Stomach smooth muscle (tissue), 2 donors: ENCODE results near the gene ARHGEF11.

Experiments
- H3K27ac ChIP-seq: one replicate; pipeline ENCODE4 v1.7.0; 2013; ENCODE audit warnings: mild to moderate bottlenecking, low read length, inconsistent platforms
- H3K27me3 ChIP-seq, 2 donors: one replicate each; pipeline ENCODE4 v1.7.0; 2013; ENCODE audit warnings: low read length in 2 of 2; ENCODE audit not compliant: insufficient read depth in 2 of 2, control insufficient read depth in 1 of 2
- H3K36me3 ChIP-seq, 2 donors: one replicate each; pipeline ENCODE4 v1.7.0; 2013; ENCODE audit warnings: low read length in 2 of 2; ENCODE audit not compliant: control insufficient read depth in 2 of 2, insufficient read depth in 2 of 2
- H3K4me1 ChIP-seq: one replicate; pipeline ENCODE4 v1.7.0; 2013; ENCODE audit warnings: low read length; ENCODE audit not compliant: control insufficient read depth, insufficient read depth
- H3K4me3 ChIP-seq, 2 donors: one replicate each; pipeline ENCODE4 v1.7.0; 2013; ENCODE audit warnings: low read length in 2 of 2
- H3K9ac ChIP-seq, 2 donors: one replicate each; pipeline ENCODE4 v1.7.0; 2013; ENCODE audit warnings: low read length in 2 of 2, mild to moderate bottlenecking in 1 of 2
- H3K9me3 ChIP-seq, 2 donors: one replicate each; pipeline ENCODE4 v1.7.0; 2013; ENCODE audit warnings: low read length in 2 of 2; ENCODE audit not compliant: control insufficient read depth in 2 of 2
- donor health status: healthy.
- donor health status: Pancreatic carcinoma.

Gene ARHGEF11, protein sequence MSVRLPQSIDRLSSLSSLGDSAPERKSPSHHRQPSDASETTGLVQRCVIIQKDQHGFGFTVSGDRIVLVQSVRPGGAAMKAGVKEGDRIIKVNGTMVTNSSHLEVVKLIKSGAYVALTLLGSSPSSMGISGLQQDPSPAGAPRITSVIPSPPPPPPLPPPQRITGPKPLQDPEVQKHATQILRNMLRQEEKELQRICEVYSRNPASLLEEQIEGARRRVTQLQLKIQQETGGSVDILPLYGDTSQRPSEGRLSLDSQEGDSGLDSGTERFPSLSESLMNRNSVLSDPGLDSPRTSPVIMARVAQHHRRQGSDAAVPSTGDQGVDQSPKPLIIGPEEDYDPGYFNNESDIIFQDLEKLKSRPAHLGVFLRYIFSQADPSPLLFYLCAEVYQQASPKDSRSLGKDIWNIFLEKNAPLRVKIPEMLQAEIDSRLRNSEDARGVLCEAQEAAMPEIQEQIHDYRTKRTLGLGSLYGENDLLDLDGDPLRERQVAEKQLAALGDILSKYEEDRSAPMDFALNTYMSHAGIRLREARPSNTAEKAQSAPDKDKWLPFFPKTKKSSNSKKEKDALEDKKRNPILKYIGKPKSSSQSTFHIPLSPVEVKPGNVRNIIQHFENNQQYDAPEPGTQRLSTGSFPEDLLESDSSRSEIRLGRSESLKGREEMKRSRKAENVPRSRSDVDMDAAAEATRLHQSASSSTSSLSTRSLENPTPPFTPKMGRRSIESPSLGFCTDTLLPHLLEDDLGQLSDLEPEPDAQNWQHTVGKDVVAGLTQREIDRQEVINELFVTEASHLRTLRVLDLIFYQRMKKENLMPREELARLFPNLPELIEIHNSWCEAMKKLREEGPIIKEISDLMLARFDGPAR (N-terminal part only)

DNA sequence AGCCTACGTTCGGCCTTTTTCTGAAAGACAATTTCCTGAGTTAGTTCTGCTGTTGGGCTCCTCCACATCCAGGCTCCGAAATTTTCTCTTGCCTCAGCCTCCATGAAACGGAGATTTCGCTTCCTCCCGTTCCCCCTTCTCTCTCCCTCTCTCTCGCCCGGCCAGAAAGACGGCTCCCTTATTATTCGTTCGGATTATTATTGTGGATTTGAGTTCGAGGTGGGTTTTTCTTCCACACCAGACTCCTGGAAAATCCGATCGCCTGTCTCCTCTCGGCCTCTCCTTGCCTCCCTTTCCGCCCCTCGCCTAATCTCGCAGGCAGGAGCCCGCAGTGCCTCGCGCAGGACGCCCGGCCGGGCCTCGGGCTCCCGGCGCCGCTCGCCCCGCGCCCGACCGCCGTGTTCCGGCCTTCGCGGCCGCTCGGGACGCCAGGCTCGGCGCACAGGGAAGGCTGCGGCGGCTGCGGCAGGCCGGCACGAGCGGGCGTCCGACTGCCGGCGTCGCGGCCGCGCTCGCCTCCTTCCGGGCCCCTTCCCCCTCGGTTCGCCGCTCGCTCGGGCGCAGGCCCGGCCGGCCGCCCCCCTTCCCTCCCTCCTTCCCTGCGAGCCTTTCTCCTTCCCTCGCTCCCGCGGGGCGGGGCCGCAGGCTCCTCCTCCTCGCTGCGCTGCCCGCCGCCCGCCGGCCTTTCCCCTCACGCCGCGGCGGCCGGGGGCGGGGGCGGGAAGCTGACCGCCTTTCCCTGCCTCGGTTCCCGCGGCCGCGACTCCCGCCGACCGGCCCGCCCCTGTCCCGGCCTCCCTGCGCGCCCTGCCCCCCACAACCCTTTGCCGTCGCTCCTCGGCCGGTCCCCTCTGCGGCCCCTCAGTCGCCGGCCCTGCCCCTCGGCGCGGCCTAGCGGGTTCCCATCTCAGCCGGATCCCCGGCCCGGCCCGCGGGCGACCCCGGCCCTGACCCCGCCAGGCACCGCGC lies at the start of gene ARHGEF11:
ARHGEF11 (minus strand) TSS at position 493 of the 969 bp plus-strand sequence. CDS start 1,412 bp downstream, outside the sequence.
- Histone ChIP-seq H3K36me3 (no peaks in the 10 kb centered on the region), H3K9me3 (no peaks in the 10 kb centered on the region), H3K27me3 (no peaks in the 10 kb centered on the region), H3K4me1 (peaks cover 32% of the 10 kb centered on the region), H3K27ac (peak within 1 kb of the TSS; percentile 86), H3K4me3 (peak within 1 kb of the TSS; percentile 83 to 95), H3K9ac (peak within 1 kb of the TSS; percentile 93 to 94)

DNA sequence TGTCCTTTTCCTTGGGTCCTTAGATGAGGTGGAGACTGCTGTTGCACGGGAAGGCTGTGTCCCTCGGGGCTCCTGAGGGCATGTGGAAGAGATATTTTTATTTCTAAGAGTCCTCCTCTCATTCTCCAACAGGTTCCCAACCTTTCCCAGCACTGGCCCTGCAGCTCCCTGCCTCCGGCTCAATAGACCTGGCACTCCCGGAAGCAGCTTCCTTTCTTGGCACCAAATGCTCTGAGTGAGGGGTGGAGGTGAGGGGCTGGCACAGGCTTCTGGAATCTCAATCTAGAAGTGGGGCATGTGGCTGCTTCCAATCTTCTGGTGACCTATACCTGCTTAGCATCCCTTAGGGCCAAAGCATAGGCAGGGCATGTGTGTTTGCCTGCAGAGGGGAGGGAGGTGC lies 49.5 kb upstream of the ARHGEF11 start:
- Histone ChIP-seq H3K4me1 (peaks cover 5% of the 10 kb centered on the region), H3K4me3 (no peak overlapping the region)

DNA sequence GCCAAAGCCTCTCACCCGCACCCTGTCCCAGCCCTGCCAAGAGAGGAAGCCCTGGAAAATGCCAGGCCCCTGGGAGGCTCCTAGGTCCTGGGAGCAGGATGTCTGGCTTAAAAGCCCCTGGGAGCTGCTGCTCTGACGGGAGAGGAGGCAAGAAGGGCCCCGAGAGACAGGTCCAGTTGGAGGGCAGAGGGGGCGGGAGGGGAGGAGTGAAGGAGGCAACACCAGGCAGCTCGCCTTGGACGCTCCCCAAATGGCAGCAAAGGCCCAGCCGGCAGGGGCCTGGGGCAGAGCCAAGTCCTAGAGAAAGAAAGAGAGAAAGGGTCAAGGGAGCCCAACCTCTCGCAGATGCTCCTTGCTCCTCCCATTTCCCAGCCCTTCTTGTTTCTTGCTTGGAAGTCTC lies 47.3 kb upstream of the ARHGEF11 start:
- Histone ChIP-seq H3K27me3 (no peaks in the 10 kb centered on the region), H3K4me1 (peaks cover 5% of the 10 kb centered on the region), H3K9ac (no peak overlapping the region), H3K4me3 (no peak overlapping the region), H3K36me3 (no peaks in the 10 kb centered on the region), H3K9me3 (no peaks in the 10 kb centered on the region), H3K27ac (no peak overlapping the region)

More for the DNA sequence above, 49.5 kb upstream of the ARHGEF11 start:
- no peaks in the 10 kb centered on the region for H3K27me3 ChIP-seq
- H3K9ac ChIP-seq, result no peak overlapping the region
- H3K9me3 ChIP-seq, result no peaks in the 10 kb centered on the region
- H3K27ac ChIP-seq, result no peak overlapping the region
- H3K36me3 ChIP-seq, result no peaks in the 10 kb centered on the region

DNA sequence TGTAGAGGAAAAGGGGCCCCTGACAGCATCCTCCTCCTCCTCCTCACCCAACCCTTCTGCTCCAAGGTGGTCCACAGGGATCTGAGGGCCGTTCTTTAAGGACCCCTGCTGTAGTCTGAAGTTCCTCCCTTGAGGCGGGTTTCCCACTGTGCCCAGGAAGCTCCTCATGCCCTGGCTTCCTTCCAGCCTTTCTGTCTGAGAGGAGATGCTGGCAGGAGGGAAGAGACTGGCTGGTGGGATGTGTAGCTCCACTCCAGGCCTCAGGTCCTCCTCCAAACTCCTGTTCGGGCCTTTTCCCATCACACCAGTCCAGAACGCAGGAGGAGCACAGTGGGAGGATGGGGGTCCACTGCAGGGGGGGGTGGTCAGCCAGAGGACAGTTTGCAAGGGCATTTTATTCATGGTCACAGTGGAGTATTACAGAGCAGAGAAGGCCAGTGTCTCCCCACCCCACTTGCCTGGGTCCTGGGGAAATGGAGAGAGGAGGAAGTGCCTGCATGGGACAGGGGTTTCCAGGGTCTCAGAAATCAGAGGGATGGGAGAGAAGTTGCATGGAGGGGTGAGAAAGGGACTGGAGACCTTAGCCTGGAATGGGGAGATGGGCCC lies 46.2 kb upstream of the ARHGEF11 start:
- Histone ChIP-seq H3K9ac (no peak overlapping the region), H3K4me1 (peaks cover 5% of the 10 kb centered on the region), H3K27me3 (no peaks in the 10 kb centered on the region), H3K36me3 (no peaks in the 10 kb centered on the region), H3K9me3 (no peaks in the 10 kb centered on the region), H3K27ac (no peak overlapping the region), H3K4me3 (no peak overlapping the region)

DNA sequence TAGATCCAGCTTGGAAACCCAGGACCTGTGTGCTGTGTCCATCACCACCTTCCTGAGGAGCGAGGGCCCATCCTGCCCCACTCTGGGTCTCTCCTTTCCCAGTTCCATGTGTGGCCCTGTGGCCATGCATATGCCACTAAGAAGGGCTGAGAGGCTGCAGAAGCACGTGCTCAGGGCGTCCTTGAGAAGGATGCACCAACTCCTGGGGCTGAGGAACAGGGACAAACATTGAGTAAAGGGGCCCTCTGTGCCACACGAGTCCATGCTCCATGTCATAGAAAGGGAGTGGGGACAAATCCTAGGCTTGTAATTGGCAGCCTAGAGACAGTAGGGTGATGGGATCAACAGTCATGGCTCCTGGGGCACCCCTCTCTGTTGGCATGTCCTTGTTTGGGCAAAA lies 45.6 kb upstream of the ARHGEF11 start:
- Histone ChIP-seq H3K4me3 (no peak overlapping the region), H3K27me3 (no peaks in the 10 kb centered on the region), H3K36me3 (no peaks in the 10 kb centered on the region), H3K9ac (no peak overlapping the region), H3K4me1 (peaks cover 5% of the 10 kb centered on the region), H3K27ac (no peak overlapping the region), H3K9me3 (no peaks in the 10 kb centered on the region)

DNA sequence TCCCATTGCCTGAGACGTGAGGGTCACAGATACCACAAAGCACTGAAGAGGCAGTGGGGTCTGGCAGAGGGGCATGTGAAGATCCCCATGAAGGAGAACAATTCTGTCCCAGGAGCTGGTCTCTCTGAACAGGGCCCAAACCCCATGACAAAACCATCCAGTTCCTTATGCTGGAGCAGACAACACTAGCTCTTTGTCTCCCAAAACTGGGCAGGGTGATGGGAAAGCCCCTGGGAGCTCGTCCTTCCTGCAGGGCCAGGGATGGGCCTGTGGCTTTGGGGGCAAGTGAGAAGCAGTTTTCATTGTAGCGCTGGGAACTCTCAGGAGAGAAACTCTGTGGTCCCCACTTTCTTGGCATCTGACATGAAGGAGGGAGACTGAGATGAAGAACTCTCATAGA lies 45.2 kb upstream of the ARHGEF11 start:
- Histone ChIP-seq H3K4me1 (peaks cover 5% of the 10 kb centered on the region), H3K36me3 (no peaks in the 10 kb centered on the region), H3K4me3 (no peak overlapping the region), H3K27ac (no peak overlapping the region), H3K27me3 (no peaks in the 10 kb centered on the region), H3K9ac (no peak overlapping the region), H3K9me3 (no peaks in the 10 kb centered on the region)

DNA sequence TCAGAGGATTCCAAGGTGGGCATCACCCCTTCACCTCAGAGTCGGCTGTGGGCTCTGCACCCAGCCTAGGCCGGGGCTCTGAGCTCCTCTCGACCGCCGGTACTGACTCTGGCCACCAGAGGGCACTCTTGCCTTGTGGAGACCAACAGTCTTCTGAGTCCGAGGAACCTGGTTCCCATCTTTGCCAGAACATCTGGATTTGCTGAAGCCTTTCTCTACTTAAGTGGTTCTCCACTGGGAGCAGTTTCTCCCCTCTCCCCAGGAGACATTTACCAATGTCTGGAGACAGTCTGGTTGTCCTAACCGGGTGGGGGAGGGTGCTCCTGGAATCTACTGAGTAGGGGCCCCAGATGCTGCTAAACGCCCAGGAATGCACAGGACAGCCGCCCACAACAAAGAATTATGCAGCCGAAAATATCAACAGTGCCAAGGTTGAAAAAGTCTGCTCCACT lies 44.7 kb upstream of the ARHGEF11 start:
- H3K36me3 ChIP-seq, result no peaks in the 10 kb centered on the region
- H3K9ac ChIP-seq, result no peak overlapping the region
- no peak overlapping the region for H3K4me3 ChIP-seq
- H3K27me3 ChIP-seq, result no peaks in the 10 kb centered on the region
- H3K27ac ChIP-seq, result no peak overlapping the region
- peaks cover 5% of the 10 kb centered on the region for H3K4me1 ChIP-seq
- H3K9me3 ChIP-seq, result no peaks in the 10 kb centered on the region

DNA sequence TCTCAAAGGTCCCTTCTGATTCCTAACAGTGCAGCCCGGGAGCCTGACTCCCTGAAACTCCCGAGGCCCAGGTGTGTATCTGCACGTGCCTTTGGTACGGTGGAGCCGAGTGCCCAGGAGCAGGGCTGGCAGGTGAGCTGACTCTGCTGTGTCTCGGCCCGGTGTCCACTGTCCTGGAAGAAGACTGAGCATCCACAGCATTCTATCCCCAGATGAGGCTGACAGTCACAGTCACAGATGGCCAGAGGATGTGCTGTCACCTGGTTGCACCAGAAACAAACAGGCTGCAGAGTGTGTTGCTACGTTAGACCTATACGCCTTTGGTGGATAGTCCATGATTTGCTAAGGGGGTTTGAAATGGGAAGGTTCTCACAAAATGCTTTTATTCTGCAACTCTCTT lies 44.2 kb upstream of the ARHGEF11 start:
- Histone ChIP-seq H3K36me3 (no peaks in the 10 kb centered on the region), H3K9me3 (no peaks in the 10 kb centered on the region), H3K27ac (no peak overlapping the region), H3K9ac (no peak overlapping the region), H3K27me3 (no peaks in the 10 kb centered on the region), H3K4me3 (no peak overlapping the region), H3K4me1 (peaks cover 5% of the 10 kb centered on the region)

DNA sequence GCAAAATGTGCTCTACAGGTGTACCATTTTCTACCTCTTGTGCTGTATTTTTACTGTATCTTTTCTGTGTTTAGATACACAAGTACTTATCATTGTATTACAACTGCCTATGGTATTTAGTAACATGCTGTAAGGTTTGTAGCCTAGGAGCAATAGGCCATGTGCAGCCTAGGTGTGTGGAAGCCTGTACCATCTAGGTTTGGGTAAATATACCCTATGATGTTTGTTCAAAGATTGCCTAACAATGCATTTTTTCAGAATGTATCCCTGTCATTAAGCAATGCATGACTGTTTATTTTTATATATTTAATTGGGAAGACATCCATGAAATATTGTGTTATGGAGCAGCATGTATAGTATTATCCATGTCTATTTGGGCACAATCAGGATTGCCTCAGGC lies 43.1 kb upstream of the ARHGEF11 start:
- Histone ChIP-seq H3K9ac (no peak overlapping the region), H3K27me3 (no peaks in the 10 kb centered on the region), H3K4me1 (peaks cover 5% of the 10 kb centered on the region), H3K9me3 (no peaks in the 10 kb centered on the region), H3K36me3 (no peaks in the 10 kb centered on the region), H3K4me3 (no peak overlapping the region), H3K27ac (no peak overlapping the region)

DNA sequence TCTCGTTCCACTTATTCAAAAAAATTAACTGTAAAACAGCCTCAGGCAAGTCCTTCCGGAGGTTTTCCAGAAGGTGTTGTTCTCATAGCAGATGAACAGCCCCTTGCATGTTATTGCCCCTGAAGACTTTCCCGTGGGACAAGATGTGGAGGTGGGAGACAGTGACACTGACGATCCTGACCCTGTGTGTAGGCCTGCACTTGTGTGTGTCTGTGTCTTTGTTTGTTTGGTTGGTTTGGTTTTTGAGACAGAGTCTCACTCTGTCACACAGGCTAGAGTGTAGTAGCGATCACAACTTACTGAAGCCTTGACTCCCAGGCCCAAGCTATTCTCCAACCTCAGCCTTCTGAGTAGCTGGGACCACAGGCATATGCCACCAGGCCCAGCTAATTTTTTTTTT lies 41.5 kb upstream of the ARHGEF11 start:
- no peak overlapping the region for H3K4me3 ChIP-seq
- no peak overlapping the region for H3K9ac ChIP-seq
- no peaks in the 10 kb centered on the region for H3K36me3 ChIP-seq
- H3K4me1 ChIP-seq, result no peaks in the 10 kb centered on the region
- no peaks in the 10 kb centered on the region for H3K9me3 ChIP-seq
- H3K27ac ChIP-seq, result no peak overlapping the region
- no peaks in the 10 kb centered on the region for H3K27me3 ChIP-seq
